Naive thymus-derived CD4-positive, alpha-beta T cell (primary cell): Measurements from ENCODE around the gene ZNF136. TPM values are rescaled to one million over a fixed set of nuclear protein-coding genes. Genes with fewer than 3 reads are reported as not detected.
A peak's percentile ranks its signal among the peaks of the same experiment; 100 is the strongest.

Source experiments
- ATAC-seq: fragments of 150-1000 bp; cut with Tn5 transposase; 2 replicates; pipeline ENCODE4 v1.10.0; 2021; ENCODE audit warnings: mild to moderate bottlenecking, moderate library complexity
- CTCF ChIA-PET: fragments of 350-600 bp; sonication (Branson Sonifier 250); formaldehyde crosslinking; loops from one replicate; lab custom pipeline; 2021; ENCODE audit warnings: antibody characterized with exemption; lab: Charles Lee
- POLR2A ChIA-PET: fragments of 350-600 bp; sonication (Branson Sonifier 250); formaldehyde crosslinking; loops from one replicate; lab custom pipeline; 2021; ENCODE audit warnings: antibody characterized with exemption, inconsistent platforms; lab: Charles Lee
- DNase-seq, 9 donors: peaks; one replicate each; pipeline versions ENCODE4 v3.0.0 to v3.0.0-alpha.2; 2020 to 2022; ENCODE audit warnings: mixed read lengths in 1 of 9
- H3K27ac ChIP-seq: one replicate; pipeline ENCODE4 v1.7.0; 2013; ENCODE audit warnings: mild to moderate bottlenecking, low read depth, low read length, moderate library complexity
- H3K27me3 ChIP-seq, 2 donors: one replicate each; pipeline ENCODE4 v1.7.0; 2013; ENCODE audit warnings: low read length in 2 of 2, mild to moderate bottlenecking in 2 of 2, moderate library complexity in 2 of 2; ENCODE audit not compliant: control insufficient read depth in 2 of 2, insufficient read depth in 2 of 2
- H3K36me3 ChIP-seq, 3 experiments: 1 replicate in 2 of 3; 2 replicates in 1 of 3; pipeline ENCODE4 v1.7.0; 2013; ENCODE audit warnings: low read length in 3 of 3, mild to moderate bottlenecking in 3 of 3, moderate library complexity in 1 of 3; ENCODE audit not compliant: insufficient read depth in 3 of 3, control insufficient read depth in 2 of 3
- H3K4me1 ChIP-seq, 2 donors: one replicate each; pipeline ENCODE4 v1.7.0; 2013; ENCODE audit warnings: low read length in 2 of 2, mild to moderate bottlenecking in 2 of 2, moderate library complexity in 1 of 2; ENCODE audit not compliant: control insufficient read depth in 2 of 2, insufficient read depth in 2 of 2
- H3K4me3 ChIP-seq: 2 replicates; pipeline ENCODE4 v1.7.0; 2013; ENCODE audit warnings: mild to moderate bottlenecking, low read length
- H3K9me3 ChIP-seq, 3 experiments: 1 replicate in 2 of 3; 2 replicates in 1 of 3; pipeline ENCODE4 v1.7.0; 2013; ENCODE audit warnings: low read length in 3 of 3; ENCODE audit not compliant: control insufficient read depth in 2 of 3
- H3K27ac Mint-ChIP-seq, 9 donors: one replicate each; pipeline ENCODE4 v1.8.0; 2020 to 2022; ENCODE audit warnings: mixed read lengths in 9 of 9, mild to moderate bottlenecking in 8 of 9, moderate library complexity in 5 of 9, inconsistent platforms in 2 of 9
- H3K27me3 Mint-ChIP-seq, 5 donors: one replicate each; pipeline ENCODE4 v1.8.0; 2021 to 2022; ENCODE audit warnings: mixed read lengths in 5 of 5, mild to moderate bottlenecking in 1 of 5
- H3K36me3 Mint-ChIP-seq, 5 donors: one replicate each; pipeline ENCODE4 v1.8.0; 2020 to 2022; ENCODE audit warnings: mixed read lengths in 5 of 5, mild to moderate bottlenecking in 3 of 5, inconsistent platforms in 1 of 5
- H3K4me1 Mint-ChIP-seq, 7 donors: one replicate each; pipeline ENCODE4 v1.8.0; 2020 to 2022; ENCODE audit warnings: mixed read lengths in 7 of 7, mild to moderate bottlenecking in 3 of 7, inconsistent platforms in 1 of 7
- H3K4me3 Mint-ChIP-seq, 10 donors: one replicate each; pipeline ENCODE4 v1.8.0; 2020 to 2022; ENCODE audit warnings: mild to moderate bottlenecking in 10 of 10, mixed read lengths in 10 of 10, moderate library complexity in 6 of 10, inconsistent platforms in 2 of 10
- H3K9me3 Mint-ChIP-seq, 11 donors: one replicate each; pipeline ENCODE4 v1.8.0; 2020 to 2022; ENCODE audit warnings: mixed read lengths in 11 of 11, mild to moderate bottlenecking in 4 of 11, inconsistent platforms in 1 of 11, moderate library complexity in 1 of 11
- intact Hi-C, 2 donors: fragments of 100-400 bp; cut with micrococcal nuclease; formaldehyde crosslinking; loops; one replicate each; pipeline ENCODE4 v1.15.1; 2023
- polyA plus RNA-seq, 2 donors: library from polyadenylated mRNA; unstranded; fragments of 300-500 nt; fragmentation: Illumina TruSeq; gene quantifications; one replicate each; pipeline ENCODE4 v1.2.3, GENCODE V29; 2021
- total RNA-seq, 6 experiments: library from RNA in 5 of 6; stranded (reverse) in 5 of 6; gene quantifications; 1 replicate in 5 of 6; 2 replicates in 1 of 6; pipeline ENCODE4 v1.2.3 and lab custom pipeline; 2021 to 2026

Gene ZNF136
- total and polyA plus RNA-seq, 7 experiments from 2014 or later = 14.0 to 36.8 (median 23.9) TPM

DNA sequence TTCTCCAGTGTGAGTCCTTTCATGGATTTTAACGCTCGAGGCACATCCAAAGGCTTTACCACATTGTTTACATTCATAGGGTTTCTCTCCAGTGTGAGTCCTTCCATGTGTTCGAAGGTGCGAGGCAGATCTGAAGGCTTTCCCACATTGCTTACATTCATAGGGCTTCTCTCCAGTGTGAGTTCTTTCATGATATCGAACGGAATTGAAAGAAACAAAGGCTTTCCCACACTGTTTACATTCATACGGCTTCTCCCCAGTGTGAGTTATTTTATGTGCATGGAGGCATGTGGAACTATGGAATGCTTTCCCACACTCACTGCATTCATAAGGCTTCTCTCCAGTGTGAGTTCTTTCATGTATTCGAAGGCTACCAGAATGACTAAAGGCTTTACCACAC, 17.5 kb upstream of the ZNF136 start:
- Mint-ChIP-seq H3K36me3 (peaks cover 23 to 39% (median 32%) of the 10 kb centered on the region in 5 donors), H3K9me3 (peaks cover 4 to 33% (median 18%) of the 10 kb centered on the region in 11 donors), H3K4me3 (no peak overlapping the region), H3K4me1 (peaks cover 9 to 17% (median 11%) of the 10 kb centered on the region in 7 donors), H3K27me3 (no peaks in the 10 kb centered on the region), H3K27ac (no peak overlapping the region)
- ChIA-PET POLR2A (no interaction called here), CTCF (interaction anchor here (0.5 kb wide), 1 partner anchor 763 kb away, joined by 4 read pairs; no protein-coding TSS in a partner anchor)
- H3K9me3 ChIP-seq = peaks cover 0 to 20% (median 8%) of the 10 kb centered on the region in 3 experiments
- H3K27me3 ChIP-seq = no peaks in the 10 kb centered on the region
- peaks cover 0 to 23% (median 0%) of the 10 kb centered on the region in 3 experiments for H3K36me3 ChIP-seq
- H3K4me3 ChIP-seq = no peak overlapping the region
- peaks cover 11% of the 10 kb centered on the region in 2 donors for H3K4me1 ChIP-seq
- DNase-seq = no peak
- no peak for ATAC-seq
- no peak overlapping the region for H3K27ac ChIP-seq
- intact Hi-C loops = no loop called here

DNA sequence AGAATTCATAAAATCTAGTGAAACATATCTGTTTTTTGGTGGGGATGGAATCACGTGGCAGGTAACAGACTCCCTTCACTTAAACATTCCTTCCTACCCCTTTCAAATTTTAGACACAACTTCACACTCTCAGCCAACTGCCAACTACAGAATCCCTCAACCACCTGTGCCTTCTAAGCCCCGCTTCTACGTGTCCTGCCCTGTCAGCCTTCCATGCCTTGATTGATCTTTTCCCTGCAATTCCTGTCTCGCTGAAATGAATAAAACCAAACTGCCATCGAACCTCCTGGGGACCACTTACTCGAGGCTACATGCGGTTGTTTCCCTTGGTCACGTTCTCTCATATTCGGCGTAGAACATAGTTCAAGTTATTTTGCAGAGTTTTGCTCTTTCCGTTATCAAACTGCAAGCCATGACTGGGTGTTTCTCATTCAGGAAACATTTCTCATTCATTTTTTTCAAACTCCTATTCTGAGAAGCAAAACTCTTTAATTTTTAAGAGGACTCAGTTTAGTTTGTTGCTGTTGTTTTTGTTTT, 7.5 kb upstream of the ZNF136 start:
- Histone ChIP-seq H3K9me3 (no peaks in the 10 kb centered on the region), H3K27ac (no peak overlapping the region), H3K4me3 (peak overlapping the region; percentile 53), H3K36me3 (peaks cover 0 to 8% (median 0%) of the 10 kb centered on the region in 3 experiments), H3K4me1 (peaks cover 0 to 8% of the 10 kb centered on the region in 2 donors), H3K27me3 (no peaks in the 10 kb centered on the region)
- Mint-ChIP-seq H3K36me3 (peaks cover 3 to 20% (median 11%) of the 10 kb centered on the region in 5 donors), H3K9me3 (peaks cover 0 to 13% (median 0%) of the 10 kb centered on the region in 11 donors), H3K4me3 (peak overlapping the region; percentile 74 to 88 (median 83)), H3K4me1 (peaks cover 4 to 22% (median 13%) of the 10 kb centered on the region in 7 donors), H3K27me3 (peaks cover 0 to 3% (median 0%) of the 10 kb centered on the region in 5 donors), H3K27ac (peak overlapping the region in 7 of 9 donors; percentile 6 to 65 (median 26))
- POLR2A ChIA-PET = interaction anchor here (1.3 to 1.4 kb wide), 2 partner anchors 7 to 178 kb away, joined by 3 to 4 read pairs; partner anchors contain the start of genes ZNF136 and ZNF563
- ATAC-seq = peak; percentile 6
- intact Hi-C loops = no loop called here
- CTCF ChIA-PET = no interaction called here
- peak in 1 of 9 donors; percentile 15 for DNase-seq

DNA sequence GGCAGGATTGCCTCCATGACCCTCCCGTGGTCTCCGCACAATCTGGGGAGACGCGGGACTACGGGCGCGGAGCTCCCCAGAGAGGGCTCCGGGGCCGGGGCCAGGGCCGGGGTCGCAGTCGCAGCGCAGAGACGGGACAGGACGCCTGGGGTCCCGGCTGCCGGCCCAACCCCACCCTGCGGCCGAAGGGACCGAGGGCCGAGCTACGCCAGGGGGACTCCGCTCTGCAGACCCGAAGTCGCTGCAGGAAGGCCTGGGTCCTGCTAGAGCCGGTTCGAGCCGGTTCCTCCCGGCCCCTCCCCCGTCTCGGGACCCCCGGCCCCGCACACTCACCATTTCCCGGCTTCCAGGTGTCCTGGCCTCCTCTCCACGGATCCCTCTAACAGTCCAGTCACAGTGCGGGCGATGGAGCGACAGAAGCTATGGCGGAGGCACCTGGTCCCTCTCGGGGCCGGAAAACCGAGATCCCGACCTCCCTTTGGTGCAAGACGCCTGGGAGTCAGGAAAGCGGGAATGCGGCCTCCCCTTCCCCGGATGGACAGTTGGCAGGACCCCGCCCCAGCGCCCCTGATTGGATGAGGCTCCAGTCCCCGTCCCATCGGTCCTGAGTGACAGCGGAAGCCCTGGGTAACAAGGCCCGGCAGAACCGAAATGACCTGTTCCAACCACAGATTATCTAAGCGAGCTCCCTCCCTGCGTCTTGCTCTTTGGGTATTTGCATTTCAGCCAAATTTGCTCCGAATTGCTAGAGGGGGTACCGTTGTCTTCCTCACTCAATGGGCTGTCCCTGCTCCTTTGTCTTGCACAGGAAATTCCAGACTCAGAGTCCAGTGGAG, 6.5 kb upstream of the ZNF136 start, which contains the start of gene ZNF625:
ZNF625 (minus strand) TSS at position 512 of the 836 bp plus-strand sequence; CDS start at position 336, 176 bp downstream.
- peaks cover 4 to 25% (median 13%) of the 10 kb centered on the region in 7 donors for H3K4me1 Mint-ChIP-seq
- Histone ChIP-seq H3K27ac (peak within 1 kb of the TSS; percentile 72), H3K4me1 (peaks cover 0 to 8% of the 10 kb centered on the region in 2 donors), H3K9me3 (no peaks in the 10 kb centered on the region), H3K36me3 (peaks cover 0 to 8% (median 0%) of the 10 kb centered on the region in 3 experiments), H3K27me3 (no peaks in the 10 kb centered on the region), H3K4me3 (peak within 1 kb of the TSS; percentile 53)
- H3K4me3 Mint-ChIP-seq = peak within 1 kb of the TSS; percentile 74 to 88 (median 84)
- DNase-seq (peak in 4 of 9 donors; percentile 11 to 45 (median 15)), ATAC-seq (peak; percentile 71)
- peaks cover 0 to 7% (median 0%) of the 10 kb centered on the region in 11 donors for H3K9me3 Mint-ChIP-seq
- H3K27ac Mint-ChIP-seq = peak within 1 kb of the TSS; percentile 52 to 81 (median 72)
- peaks cover 0 to 3% (median 0%) of the 10 kb centered on the region in 5 donors for H3K27me3 Mint-ChIP-seq
- peaks cover 0 to 14% (median 6%) of the 10 kb centered on the region in 5 donors for H3K36me3 Mint-ChIP-seq
- intact Hi-C loops = loop anchor here in 1 of 2 donors (1.0 kb wide), 1 partner anchor 16 kb away; the partner anchor contains the start of gene ZNF20
- POLR2A ChIA-PET = interaction anchor here (1.3 kb wide), 1 partner anchor 177 kb away, joined by 4 read pairs; the partner anchor contains the start of gene ZNF563
- CTCF ChIA-PET = interaction anchor here (0.6 kb wide), 1 partner anchor 246 kb away, joined by 3 read pairs; no protein-coding TSS in a partner anchor

DNA sequence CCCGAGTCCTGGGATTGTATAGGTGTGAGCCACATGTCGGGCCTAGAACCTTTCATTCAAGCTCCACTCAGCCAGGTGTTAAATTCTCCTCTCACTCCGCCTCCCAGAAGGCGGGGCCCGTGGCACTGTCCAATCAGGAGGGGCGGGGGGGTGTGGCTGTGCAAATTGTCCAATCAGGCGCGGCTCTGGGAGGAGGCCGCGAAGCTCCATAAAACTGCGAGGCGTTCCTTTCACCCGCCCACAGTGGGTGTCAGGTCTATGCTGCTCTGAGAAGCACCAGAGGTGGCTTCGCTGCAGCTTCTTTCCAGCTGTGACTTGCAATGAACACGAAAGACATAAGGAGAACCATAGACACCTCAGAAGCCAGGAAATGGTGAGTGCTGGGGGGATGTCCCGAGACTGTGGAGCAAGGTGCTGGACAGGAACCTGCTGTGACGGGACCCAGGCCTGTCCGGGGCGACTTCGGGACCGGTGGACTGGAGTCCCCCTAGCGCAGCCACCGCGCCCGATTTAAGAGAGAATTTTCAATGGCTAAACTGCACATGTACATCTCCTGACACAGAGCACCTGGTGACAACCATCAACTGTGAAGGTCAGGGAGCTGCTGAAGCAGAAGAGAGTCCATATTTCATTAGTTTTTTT, 3.0 kb upstream of the ZNF136 start:
- Histone ChIP-seq H3K9me3 (no peaks in the 10 kb centered on the region), H3K27me3 (no peaks in the 10 kb centered on the region), H3K4me1 (peaks cover 7 to 18% of the 10 kb centered on the region in 2 donors), H3K4me3 (no peak overlapping the region), H3K36me3 (peaks cover 0 to 12% (median 0%) of the 10 kb centered on the region in 3 experiments), H3K27ac (no peak overlapping the region)
- intact Hi-C loops = no loop called here
- H3K27ac Mint-ChIP-seq = peak overlapping the region in 3 of 9 donors; percentile 17 to 51 (median 43)
- peak in 1 of 9 donors; percentile 22 for DNase-seq
- CTCF ChIA-PET = interaction anchor here (0.6 to 1.5 kb wide), 2 partner anchors 19 to 69 kb away, joined by 3 to 8 read pairs; partner anchors contain the start of gene ZNF20
- ATAC-seq = no peak
- H3K4me3 Mint-ChIP-seq = no peak overlapping the region
- peaks cover 0 to 1% (median 0%) of the 10 kb centered on the region in 11 donors for H3K9me3 Mint-ChIP-seq
- peaks cover 22 to 47% (median 26%) of the 10 kb centered on the region in 7 donors for H3K4me1 Mint-ChIP-seq
- peaks cover 0 to 9% (median 4%) of the 10 kb centered on the region in 5 donors for H3K36me3 Mint-ChIP-seq
- H3K27me3 Mint-ChIP-seq = no peaks in the 10 kb centered on the region
- POLR2A ChIA-PET = interaction anchor here (0.6 to 1.4 kb wide), 3 partner anchors 23 to 174 kb away, joined by 3 to 8 read pairs (median 5); no protein-coding TSS in a partner anchor

DNA sequence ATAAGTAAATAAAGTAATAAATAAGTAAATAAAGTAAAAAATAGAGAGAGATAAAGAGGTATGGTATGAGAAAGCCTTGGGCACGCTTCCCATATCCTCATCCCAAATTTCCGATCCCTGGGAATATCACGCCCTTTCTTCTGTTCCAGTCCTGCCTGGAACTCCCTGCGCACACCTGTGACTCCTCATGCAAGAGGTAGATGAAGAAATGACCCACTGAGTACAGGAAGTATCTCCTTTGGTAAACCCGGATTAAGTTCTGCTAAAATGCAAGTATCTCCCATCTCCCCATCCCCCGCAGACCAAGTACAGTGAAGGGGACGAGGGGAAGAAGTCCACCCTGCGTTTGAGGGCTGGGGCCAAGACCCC, 399 bp upstream of the ZNF136 start:
- ChIA-PET CTCF (interaction anchor here (0.6 to 1.5 kb wide), 7 partner anchors 8 to 586 kb away, joined by 3 to 8 read pairs (median 4); partner anchors contain the start of gene ZNF442), POLR2A (interaction anchor here (0.6 to 2.7 kb wide), 13 partner anchors 8 to 630 kb away, joined by 3 to 26 read pairs (median 4); partner anchors contain the start of genes ZNF20, ZNF44, ZNF490 and ZNF563)
- intact Hi-C loops = loop anchor here (1.0 to 2.0 kb wide), 7 partner anchors 22 to 322 kb away; partner anchors contain the start of genes ZNF20 (in 1 of the 2), ZNF44 (in 1 of the 2), ZNF443 (in 1 of the 2) and ZNF563 (in 1 of the 2)
- H3K4me3 ChIP-seq = peak overlapping the region; percentile 78
- H3K9me3 Mint-ChIP-seq = peaks cover 0 to 2% (median 0%) of the 10 kb centered on the region in 11 donors
- no peaks in the 10 kb centered on the region for H3K27me3 ChIP-seq
- peak overlapping the region; percentile 88 to 100 (median 96) for H3K4me3 Mint-ChIP-seq
- peak overlapping the region; percentile 96 for H3K27ac ChIP-seq
- H3K36me3 Mint-ChIP-seq = peaks cover 0 to 21% (median 9%) of the 10 kb centered on the region in 5 donors
- no peaks in the 10 kb centered on the region for H3K27me3 Mint-ChIP-seq
- H3K36me3 ChIP-seq = peaks cover 0 to 5% (median 0%) of the 10 kb centered on the region in 3 experiments
- ATAC-seq = peak; percentile 12
- H3K4me1 ChIP-seq = peaks cover 7 to 15% of the 10 kb centered on the region in 2 donors
- H3K4me1 Mint-ChIP-seq = peaks cover 28 to 60% (median 41%) of the 10 kb centered on the region in 7 donors
- peak overlapping the region; percentile 88 to 99 (median 97) for H3K27ac Mint-ChIP-seq
- DNase-seq = no peak
- H3K9me3 ChIP-seq = no peaks in the 10 kb centered on the region
